HUES6 (cell line): ENCODE data around the gene ESRRB.

Experiments
- H3K27ac ChIP-seq: 2 replicates; pipeline ENCODE4 v1.7.0; 2013; ENCODE audit warnings: low read depth, mild to moderate bottlenecking, low read length, inconsistent platforms
- H3K27me3 ChIP-seq: 2 replicates; pipeline ENCODE4 v1.6.1; 2013; ENCODE audit warnings: low read length; ENCODE audit not compliant: control insufficient read depth, insufficient read depth
- H3K36me3 ChIP-seq: 2 replicates; pipeline ENCODE4 v1.6.1; 2013; ENCODE audit warnings: low read length; ENCODE audit not compliant: control insufficient read depth, insufficient read depth
- H3K4me1 ChIP-seq: 2 replicates; pipeline ENCODE4 v1.6.1; 2013; ENCODE audit warnings: low read length; ENCODE audit not compliant: control insufficient read depth, insufficient read depth
- H3K4me3 ChIP-seq: 2 replicates; pipeline ENCODE4 v1.5.1; 2013; ENCODE audit warnings: low read depth, low read length
- H3K9ac ChIP-seq: one replicate; pipeline ENCODE4 v1.6.1; 2013; ENCODE audit warnings: mild to moderate bottlenecking, low read length
- H3K9me3 ChIP-seq: 2 replicates; pipeline ENCODE4 v1.6.1; 2013; ENCODE audit warnings: low read depth, low read length; ENCODE audit not compliant: control insufficient read depth, insufficient read depth

ESRRB gene

GRCh38 chr14:76386944-76387782, 11.2 kb downstream of the ESRRB start:
- no peak overlapping the region for H3K4me3 ChIP-seq
- no peaks in the 10 kb centered on the region for H3K9me3 ChIP-seq
- no peaks in the 10 kb centered on the region for H3K36me3 ChIP-seq
- no peak overlapping the region for H3K27ac ChIP-seq
- H3K27me3 ChIP-seq: peaks cover 15% of the 10 kb centered on the region; the same call in 1 of the 2 replicates
- H3K4me1 ChIP-seq: peaks cover 6% of the 10 kb centered on the region; the same call in 1 of the 2 replicates
- no peak overlapping the region for H3K9ac ChIP-seq

GRCh38 chr14:76389841-76390240, 13.9 kb downstream of the ESRRB start:
- H3K4me3 ChIP-seq: no peak overlapping the region
- no peak overlapping the region for H3K27ac ChIP-seq
- peaks cover 6% of the 10 kb centered on the region; the same call in 1 of the 2 replicates for H3K4me1 ChIP-seq
- H3K27me3 ChIP-seq: no peaks in the 10 kb centered on the region
- no peak overlapping the region for H3K9ac ChIP-seq
- no peaks in the 10 kb centered on the region for H3K36me3 ChIP-seq
- H3K9me3 ChIP-seq: no peaks in the 10 kb centered on the region

- no peak overlapping the region for H3K27ac ChIP-seq
Measured at GRCh38 chr14:76390621-76391020, 14.7 kb downstream of the ESRRB start.

GRCh38 chr14:76391981-76392690, 16.2 kb downstream of the ESRRB start:
- peaks cover 3% of the 10 kb centered on the region; the same call in 1 of the 2 replicates for H3K4me1 ChIP-seq
- no peaks in the 10 kb centered on the region for H3K9me3 ChIP-seq
- no peaks in the 10 kb centered on the region for H3K27me3 ChIP-seq
- no peak overlapping the region for H3K4me3 ChIP-seq
- H3K36me3 ChIP-seq: no peaks in the 10 kb centered on the region
- no peak overlapping the region for H3K27ac ChIP-seq
- H3K9ac ChIP-seq: no peak overlapping the region

More at GRCh38 chr14:76390621-76391020, 14.7 kb downstream of the ESRRB start:
- H3K4me1 ChIP-seq: peaks cover 6% of the 10 kb centered on the region; the same call in 1 of the 2 replicates
- no peaks in the 10 kb centered on the region for H3K27me3 ChIP-seq
- H3K4me3 ChIP-seq: no peak overlapping the region
- no peaks in the 10 kb centered on the region for H3K36me3 ChIP-seq
- no peaks in the 10 kb centered on the region for H3K9me3 ChIP-seq
- no peak overlapping the region for H3K9ac ChIP-seq

GRCh38 chr14:76394569-76394968, 18.6 kb downstream of the ESRRB start:
- Histone ChIP-seq H3K4me3 (no peak overlapping the region), H3K27me3 (no peaks in the 10 kb centered on the region), H3K9me3 (no peaks in the 10 kb centered on the region), H3K36me3 (no peaks in the 10 kb centered on the region), H3K27ac (no peak overlapping the region), H3K4me1 (peaks cover 3% of the 10 kb centered on the region; the same call in 1 of the 2 replicates), H3K9ac (no peak overlapping the region)

GRCh38 chr14:76395161-76395560, 19.2 kb downstream of the ESRRB start:
- Histone ChIP-seq H3K9me3 (no peaks in the 10 kb centered on the region), H3K36me3 (no peaks in the 10 kb centered on the region), H3K4me3 (no peak overlapping the region), H3K27ac (no peak overlapping the region), H3K4me1 (peaks cover 3% of the 10 kb centered on the region; the same call in 1 of the 2 replicates), H3K9ac (no peak overlapping the region), H3K27me3 (no peaks in the 10 kb centered on the region)

- H3K27me3 ChIP-seq: no peaks in the 10 kb centered on the region
- peaks cover 3% of the 10 kb centered on the region; the same call in 1 of the 2 replicates for H3K4me1 ChIP-seq
- no peak overlapping the region for H3K27ac ChIP-seq
- H3K4me3 ChIP-seq: no peak overlapping the region
- H3K9ac ChIP-seq: no peak overlapping the region
- H3K9me3 ChIP-seq: no peaks in the 10 kb centered on the region
- H3K36me3 ChIP-seq: no peaks in the 10 kb centered on the region
Measured at GRCh38 chr14:76396714-76397187, 20.8 kb downstream of the ESRRB start.

GRCh38 chr14:76405627-76406026, 29.7 kb downstream of the ESRRB start:
- Histone ChIP-seq H3K27ac (no peak overlapping the region), H3K27me3 (no peaks in the 10 kb centered on the region), H3K4me1 (peaks cover 3% of the 10 kb centered on the region; the same call in 1 of the 2 replicates), H3K4me3 (no peak overlapping the region), H3K36me3 (no peaks in the 10 kb centered on the region), H3K9me3 (no peaks in the 10 kb centered on the region), H3K9ac (no peak overlapping the region)

GRCh38 chr14:76407449-76408150, 31.7 kb downstream of the ESRRB start:
- peaks cover 10% of the 10 kb centered on the region; the same call in 1 of the 2 replicates for H3K4me1 ChIP-seq
- no peak overlapping the region for H3K4me3 ChIP-seq
- H3K9ac ChIP-seq: no peak overlapping the region
- no peak overlapping the region for H3K27ac ChIP-seq
- no peaks in the 10 kb centered on the region for H3K9me3 ChIP-seq
- H3K36me3 ChIP-seq: no peaks in the 10 kb centered on the region
- H3K27me3 ChIP-seq: 0 out of 2 replicates have a peak, but pooled peaks cover 4% of the 10 kb centered on the region

- Histone ChIP-seq H3K36me3 (no peaks in the 10 kb centered on the region), H3K27me3 (0 out of 2 replicates have a peak, but pooled peaks cover 4% of the 10 kb centered on the region), H3K27ac (no peak overlapping the region), H3K9ac (no peak overlapping the region), H3K4me3 (no peak overlapping the region), H3K9me3 (no peaks in the 10 kb centered on the region), H3K4me1 (peaks cover 19% of the 10 kb centered on the region)
Measured at GRCh38 chr14:76408877-76409276, 32.9 kb downstream of the ESRRB start.
